G401.6 (cell line): ENCODE data around the gene CADM1.

Experiments used
- FAIRE-seq: peaks from 2 replicates; lab custom pipeline; 2012; peaks lifted over from hg19 to GRCh38; lab: Jason Lieb, UNC

CADM1 gene

DNA sequence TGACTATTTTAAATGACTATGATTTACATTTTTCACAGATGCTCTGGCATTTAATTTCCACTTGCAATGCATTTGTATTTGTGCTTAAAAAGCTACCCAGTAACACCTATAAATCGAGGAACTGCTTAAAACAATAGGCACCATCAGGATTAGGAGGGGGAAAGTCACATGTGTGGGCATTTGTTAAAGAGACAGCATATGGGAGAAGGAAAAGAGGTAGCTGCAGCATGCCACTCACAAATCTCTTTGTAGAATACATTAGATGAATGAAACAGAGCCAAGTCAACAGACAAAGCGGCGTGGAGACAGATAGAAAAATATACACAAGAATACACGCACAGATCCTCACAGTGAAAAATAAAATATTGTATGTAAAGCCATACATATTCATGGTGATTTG, 228.0 kb downstream of the CADM1 start:
- no peak for FAIRE-seq

- no peak for FAIRE-seq
These were observed 229.2 kb downstream of the CADM1 start for GRCh38 chr11:115275045-115275444.

GRCh38 chr11:115272925-115273324, 231.3 kb downstream of the CADM1 start:
- FAIRE-seq: no peak

DNA sequence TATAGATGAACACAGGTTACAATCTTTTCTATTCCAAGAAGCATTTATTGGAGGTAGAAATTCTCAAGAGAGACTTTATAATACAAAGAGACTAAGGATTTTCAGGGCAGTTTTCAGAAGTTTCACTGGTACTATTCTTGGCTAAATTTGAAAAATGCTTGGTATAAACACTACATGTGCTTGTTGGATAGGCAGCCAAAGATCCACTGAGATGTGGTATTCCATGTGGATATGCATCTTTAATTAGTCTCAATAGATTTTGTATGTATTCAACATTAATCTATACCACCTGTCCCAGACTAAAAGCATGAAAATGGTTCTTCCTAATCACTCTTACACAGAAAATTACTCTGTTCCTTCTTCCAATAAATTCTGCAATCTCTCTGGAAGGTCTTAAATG, 232.6 kb downstream of the CADM1 start:
- FAIRE-seq: no peak

GRCh38 chr11:115269191-115269950, 234.8 kb downstream of the CADM1 start:
- no peak for FAIRE-seq

- no peak for FAIRE-seq
These were observed 236.3 kb downstream of the CADM1 start for GRCh38 chr11:115267871-115268270.

DNA sequence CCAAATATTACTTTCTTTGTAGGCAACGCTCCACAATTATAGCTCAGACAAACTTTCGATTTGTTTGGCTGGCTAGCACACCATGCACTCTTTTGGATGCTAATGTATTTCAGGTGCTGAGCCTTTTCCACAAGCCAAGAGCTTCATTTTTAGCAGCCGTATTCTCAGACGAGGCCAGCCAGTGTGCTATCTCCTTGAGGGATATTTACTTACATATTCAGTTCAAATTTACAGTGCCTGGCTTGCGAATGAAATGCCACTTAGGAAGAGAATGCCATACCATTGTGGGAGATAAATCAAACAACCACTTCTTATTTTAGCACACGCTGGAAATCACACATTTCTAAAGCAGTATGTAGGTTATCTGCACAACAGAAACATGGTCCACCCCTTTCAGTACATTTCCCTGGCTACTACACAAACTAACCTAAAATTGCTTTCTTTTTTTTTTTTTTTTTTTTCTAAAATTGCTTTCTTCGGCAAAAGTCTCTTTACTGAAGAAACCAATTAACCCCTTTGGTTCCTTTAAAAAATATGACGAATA, 236.9 kb downstream of the CADM1 start:
- no peak for FAIRE-seq

GRCh38 chr11:115266066-115266639, 238.1 kb downstream of the CADM1 start:
- no peak for FAIRE-seq

DNA sequence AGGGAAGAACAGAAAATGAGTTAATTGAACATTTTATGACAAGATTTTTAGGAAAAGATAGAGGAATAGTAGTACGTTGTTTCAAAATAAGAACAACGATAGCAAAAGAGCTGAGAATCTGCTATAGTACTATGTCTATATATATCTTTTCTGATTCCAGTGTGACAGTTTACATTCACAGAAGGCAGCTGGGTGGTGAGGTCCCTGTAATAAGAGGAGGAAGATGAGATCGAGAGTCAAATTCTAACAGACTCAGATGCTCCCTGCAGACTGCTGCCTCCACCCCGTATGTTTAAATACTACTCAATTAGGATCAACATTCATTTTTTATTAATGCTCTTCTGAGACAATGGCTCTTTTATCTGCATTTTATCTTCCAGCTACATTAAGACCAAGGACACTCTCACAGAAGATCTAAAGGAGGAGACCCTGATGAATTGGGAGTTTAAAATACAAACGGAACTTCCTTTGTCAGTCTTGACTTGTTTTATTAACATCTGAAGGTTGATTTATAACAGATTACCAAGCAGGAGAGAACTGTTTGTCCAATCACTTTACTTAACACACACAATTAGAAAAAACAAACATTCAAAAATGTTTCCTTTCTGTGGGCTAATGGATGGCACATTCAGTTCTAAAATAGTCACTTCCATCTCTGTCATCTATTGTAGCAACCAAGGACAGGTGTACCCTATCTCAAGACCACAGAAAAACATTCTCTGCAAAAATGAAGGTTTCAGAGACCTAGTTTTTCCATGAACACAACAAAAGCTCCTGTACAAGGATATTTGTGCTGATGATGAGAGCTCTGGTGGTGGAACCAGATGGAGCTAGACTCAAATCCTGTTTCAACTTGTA, 240.2 kb downstream of the CADM1 start:
- FAIRE-seq: no peak

DNA sequence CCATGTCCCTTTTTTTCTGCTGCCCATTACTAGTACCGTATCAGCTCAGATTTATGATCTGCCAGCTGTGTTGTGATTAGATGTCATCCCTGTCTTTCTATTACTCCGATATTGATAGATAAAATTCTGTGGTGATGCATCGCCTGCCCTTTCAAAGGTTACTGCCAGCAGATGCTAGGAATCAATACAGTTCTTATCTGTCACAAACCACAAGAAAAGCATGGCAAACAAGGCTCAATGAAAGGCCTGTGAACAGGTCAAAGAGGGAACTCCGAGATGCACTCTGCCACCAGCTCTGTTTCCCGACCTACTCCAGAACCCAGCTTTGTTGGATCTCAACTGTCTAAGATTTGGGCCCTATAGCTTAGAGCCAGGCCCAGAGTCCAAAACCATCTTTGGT, 246.0 kb downstream of the CADM1 start:
- no peak for FAIRE-seq

DNA sequence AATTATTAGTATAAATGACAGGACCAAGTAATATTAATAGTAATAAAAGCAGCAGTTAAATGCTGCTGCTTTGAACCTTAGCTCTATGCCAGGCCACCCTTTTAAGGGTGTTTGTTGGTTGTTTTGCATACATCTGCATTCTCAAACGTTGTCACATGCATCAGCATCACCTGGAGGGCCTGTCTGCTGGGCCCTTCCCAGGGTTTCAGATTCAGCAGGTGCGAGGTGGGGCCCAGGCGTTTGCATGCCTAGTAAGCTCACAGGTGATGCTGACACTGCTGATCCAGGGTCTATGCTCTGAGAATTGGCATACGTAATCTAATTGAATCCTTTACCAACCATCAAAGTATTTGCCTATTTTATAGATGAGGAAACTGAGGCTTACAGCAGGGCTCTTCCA, 246.5 kb downstream of the CADM1 start:
- FAIRE-seq: no peak

DNA sequence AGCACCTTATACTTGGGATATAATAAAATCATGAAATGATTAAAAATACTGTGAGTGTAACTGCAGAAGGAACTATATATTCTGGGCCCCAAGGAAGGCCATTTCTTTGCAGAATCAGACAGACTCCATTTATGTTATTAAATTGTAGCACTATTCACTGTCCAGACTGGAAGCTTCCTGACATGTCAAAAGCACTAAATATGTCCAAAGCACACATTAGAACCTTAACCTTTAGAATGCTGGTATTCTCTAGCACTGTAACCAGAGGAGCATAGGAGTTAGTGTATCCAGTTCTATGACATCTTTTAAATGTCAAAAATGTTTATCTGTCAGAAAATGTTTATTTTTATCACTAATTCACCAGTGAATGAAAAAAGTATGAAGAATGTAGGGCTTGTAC, 246.9 kb downstream of the CADM1 start:
- no peak for FAIRE-seq

- FAIRE-seq: no peak
These were observed 247.6 kb downstream of the CADM1 start for GRCh38 chr11:115256397-115257197.

DNA sequence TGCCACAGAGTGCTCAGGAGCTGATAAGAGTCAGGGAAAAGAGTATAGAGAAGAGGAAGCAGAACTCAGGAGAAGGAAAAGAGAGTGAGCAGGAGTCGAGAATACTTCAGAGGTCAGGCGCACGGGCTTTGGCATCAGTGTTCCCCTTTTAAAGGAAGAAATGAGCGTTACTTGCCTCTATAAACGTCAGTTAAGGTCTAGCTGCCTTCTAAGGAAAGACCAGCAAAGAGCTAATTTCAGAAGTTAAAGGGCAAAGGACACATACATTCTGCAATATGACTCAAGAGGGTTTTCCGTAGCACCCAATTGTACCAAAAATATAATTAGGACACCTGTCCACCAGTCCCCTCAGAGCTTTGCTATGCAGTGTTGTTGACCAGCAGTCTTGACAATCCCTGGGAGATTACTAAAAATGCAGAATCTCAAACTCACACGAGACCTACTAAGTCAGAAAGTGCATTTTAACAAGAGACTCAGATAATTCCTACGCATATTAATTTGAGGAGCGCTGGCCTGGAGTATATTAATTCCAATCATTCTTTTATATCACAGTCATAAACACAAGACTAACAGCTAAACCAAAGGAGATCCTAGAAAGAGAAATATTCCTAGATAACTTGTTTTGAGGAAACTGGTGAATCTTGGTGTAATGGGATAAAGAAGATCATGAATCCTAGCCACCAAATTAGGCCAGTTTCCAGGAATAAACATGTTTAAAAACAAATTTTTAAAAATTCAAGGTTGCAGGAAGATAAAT, 249.0 kb downstream of the CADM1 start:
- no peak for FAIRE-seq

- no peak for FAIRE-seq
These were observed 253.1 kb downstream of the CADM1 start for GRCh38 chr11:115251126-115251525.

- no peak for FAIRE-seq
These were observed 255.1 kb downstream of the CADM1 start for GRCh38 chr11:115249061-115249578.

GRCh38 chr11:115247953-115248352, 256.3 kb downstream of the CADM1 start:
- FAIRE-seq: no peak

DNA sequence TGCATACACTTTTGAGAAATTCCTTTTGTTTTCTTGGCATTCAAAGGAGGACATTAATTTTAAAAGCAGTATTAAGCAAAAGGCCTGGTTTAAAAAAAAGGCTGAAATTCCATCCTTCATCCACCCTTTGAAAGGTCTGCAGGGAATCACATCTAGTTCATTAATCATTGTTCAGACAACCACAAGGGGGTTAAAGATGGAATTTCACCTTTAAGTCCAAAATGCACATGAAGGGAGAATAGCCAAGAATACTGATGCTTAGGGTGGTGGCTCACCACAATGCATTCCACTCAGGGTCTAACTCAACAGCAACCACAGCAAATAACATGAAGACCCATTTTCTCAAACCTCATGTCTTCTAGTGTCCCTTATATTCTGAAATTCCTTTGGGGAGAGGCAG, 256.9 kb downstream of the CADM1 start:
- FAIRE-seq: no peak

- FAIRE-seq: no peak
These were observed 259.5 kb downstream of the CADM1 start for GRCh38 chr11:115244758-115245157.

GRCh38 chr11:115244296-115244695, 259.9 kb downstream of the CADM1 start:
- FAIRE-seq: no peak

GRCh38 chr11:115242982-115243381, 261.2 kb downstream of the CADM1 start:
- FAIRE-seq: no peak
